TTC549 (cell line): ENCODE data around the gene ERVK3-1.
"Not testable (repeated sequence)": the region's sequence is repeated elsewhere in the genome, so short reads cannot be mapped to it uniquely, and the experiment has no call there.

Source experiments
- FAIRE-seq: peaks from 2 replicates; lab custom pipeline; 2012; peaks lifted over from hg19 to GRCh38; lab: Jason Lieb, UNC

The ERVK3-1 gene

GRCh38 chr19:58305932-58306323, 751 bp downstream of the ERVK3-1 start:
- no peak for FAIRE-seq

GRCh38 chr19:58307736-58308135, 2.6 kb downstream of the ERVK3-1 start:
- no peak for FAIRE-seq

GRCh38 chr19:58310685-58311084, 5.5 kb downstream of the ERVK3-1 start:
- FAIRE-seq: not testable (repeated sequence)

GRCh38 chr19:58311345-58311865, 6.2 kb downstream of the ERVK3-1 start:
- FAIRE-seq: no peak

GRCh38 chr19:58315580-58315979, 10.4 kb downstream of the ERVK3-1 start:
- FAIRE-seq: no peak

GRCh38 chr19:58317476-58318072, 12.4 kb downstream of the ERVK3-1 start:
- no peak for FAIRE-seq

- no peak for FAIRE-seq
These were observed 13.1 kb downstream of the ERVK3-1 start for GRCh38 chr19:58318297-58318696.

- no peak for FAIRE-seq
These were observed 14.1 kb downstream of the ERVK3-1 start for GRCh38 chr19:58319241-58319640.

- no peak for FAIRE-seq
These were observed 20.3 kb downstream of the ERVK3-1 start for GRCh38 chr19:58325311-58326022.

- FAIRE-seq: no peak
These were observed 21.3 kb downstream of the ERVK3-1 start for GRCh38 chr19:58326501-58326913.

- no peak for FAIRE-seq
These were observed 21.9 kb downstream of the ERVK3-1 start, which contains the start of gene ZSCAN22 for GRCh38 chr19:58326914-58327726. TSS of gene ZSCAN22 (plus strand) at chr19:58326994. CDS start at chr19:58334803, 7,809 bp downstream.

- no peak for FAIRE-seq
These were observed 23.8 kb downstream of the ERVK3-1 start for GRCh38 chr19:58328999-58329398.

- FAIRE-seq: no peak
These were observed 25.3 kb downstream of the ERVK3-1 start for GRCh38 chr19:58330458-58330857.

- no peak for FAIRE-seq
These were observed 27.5 kb downstream of the ERVK3-1 start for GRCh38 chr19:58332697-58333096.

GRCh38 chr19:58334691-58335249, 29.6 kb downstream of the ERVK3-1 start:
- FAIRE-seq: no peak

- FAIRE-seq: no peak
These were observed 30.5 kb downstream of the ERVK3-1 start for GRCh38 chr19:58335630-58336029.

GRCh38 chr19:58336216-58336615, 31.0 kb downstream of the ERVK3-1 start:
- no peak for FAIRE-seq

- FAIRE-seq: no peak
These were observed 31.6 kb downstream of the ERVK3-1 start for GRCh38 chr19:58336820-58337219.

- no peak for FAIRE-seq
These were observed 33.2 kb downstream of the ERVK3-1 start for GRCh38 chr19:58338336-58338735.

- FAIRE-seq: no peak
These were observed 33.8 kb downstream of the ERVK3-1 start for GRCh38 chr19:58338825-58339558.

GRCh38 chr19:58345558-58345957, 40.4 kb downstream of the ERVK3-1 start:
- FAIRE-seq: no peak
